AG04449 (cell line): ENCODE data around the gene ERICH6B.

Experiments used
- CTCF ChIA-PET: fragments of 350-600 bp; formaldehyde crosslinking; extraction: SDS; loops from one replicate; lab custom pipeline; 2021; ENCODE audit warnings: antibody characterized with exemption; lab: Yijun Ruan, JAX
- POLR2A ChIA-PET: fragments of 400-600, 350-600 bp; formaldehyde crosslinking; extraction: SDS; loops from one replicate; lab custom pipeline; 2020; ENCODE audit warnings: antibody characterized with exemption, inconsistent platforms; lab: Yijun Ruan, JAX
- DNase-seq: peaks from one replicate; pipeline ENCODE4 v3.0.0-alpha.2; 2010; ENCODE audit warnings: low read depth, low spot score
- H3K4me3 ChIP-seq: 2 replicates; pipeline ENCODE4 v1.5.1; 2011; ENCODE audit warnings: low read depth, mild to moderate bottlenecking, control low read depth, low read length
- TF ChIP-seq, protein P1 (sequence below): IDR thresholded peaks from one replicate; pipeline ENCODE4 v1.5.1; 2011; ENCODE audit warnings: mild to moderate bottlenecking, moderate library complexity, low read length, control low read depth, inconsistent platforms; ENCODE audit not compliant: insufficient read depth; ENCODE audit errors: missing control alignments

Gene ERICH6B

DNA sequence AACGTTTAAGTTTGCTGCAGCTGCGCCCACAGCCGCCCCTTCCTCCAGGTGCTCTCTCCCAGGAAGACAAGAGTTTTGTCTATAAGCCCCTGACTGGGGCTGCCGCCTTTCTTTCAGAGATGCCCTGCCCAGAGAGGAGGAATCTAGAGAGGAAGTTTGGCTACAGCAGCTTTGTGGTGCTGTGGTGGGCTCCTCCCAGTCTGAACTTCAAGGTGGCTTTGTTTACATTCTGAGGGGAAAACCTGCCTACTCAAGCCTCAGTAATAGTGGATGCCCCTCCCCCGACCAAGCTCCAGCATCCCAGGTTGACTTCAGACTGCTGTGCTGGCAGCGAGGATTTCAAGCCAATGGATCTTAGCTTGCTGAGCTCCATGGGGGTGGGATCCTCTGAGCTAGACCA, 6.4 kb upstream of the ERICH6B start:
- POLR2A ChIA-PET = no interaction called here
- CTCF ChIA-PET = interaction anchor here (0.7 to 4.8 kb wide), 6 partner anchors 9 to 505 kb away, joined by 3 to 35 read pairs (median 17); no protein-coding TSS in a partner anchor
- TF ChIP-seq, protein P1, sequence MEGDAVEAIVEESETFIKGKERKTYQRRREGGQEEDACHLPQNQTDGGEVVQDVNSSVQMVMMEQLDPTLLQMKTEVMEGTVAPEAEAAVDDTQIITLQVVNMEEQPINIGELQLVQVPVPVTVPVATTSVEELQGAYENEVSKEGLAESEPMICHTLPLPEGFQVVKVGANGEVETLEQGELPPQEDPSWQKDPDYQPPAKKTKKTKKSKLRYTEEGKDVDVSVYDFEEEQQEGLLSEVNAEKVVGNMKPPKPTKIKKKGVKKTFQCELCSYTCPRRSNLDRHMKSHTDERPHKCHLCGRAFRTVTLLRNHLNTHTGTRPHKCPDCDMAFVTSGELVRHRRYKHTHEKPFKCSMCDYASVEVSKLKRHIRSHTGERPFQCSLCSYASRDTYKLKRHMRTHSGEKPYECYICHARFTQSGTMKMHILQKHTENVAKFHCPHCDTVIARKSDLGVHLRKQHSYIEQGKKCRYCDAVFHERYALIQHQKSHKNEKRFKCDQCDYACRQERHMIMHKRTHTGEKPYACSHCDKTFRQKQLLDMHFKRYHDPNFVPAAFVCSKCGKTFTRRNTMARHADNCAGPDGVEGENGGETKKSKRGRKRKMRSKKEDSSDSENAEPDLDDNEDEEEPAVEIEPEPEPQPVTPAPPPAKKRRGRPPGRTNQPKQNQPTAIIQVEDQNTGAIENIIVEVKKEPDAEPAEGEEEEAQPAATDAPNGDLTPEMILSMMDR = no peak
- H3K4me3 ChIP-seq = no peak overlapping the region
- no peak for DNase-seq

DNA sequence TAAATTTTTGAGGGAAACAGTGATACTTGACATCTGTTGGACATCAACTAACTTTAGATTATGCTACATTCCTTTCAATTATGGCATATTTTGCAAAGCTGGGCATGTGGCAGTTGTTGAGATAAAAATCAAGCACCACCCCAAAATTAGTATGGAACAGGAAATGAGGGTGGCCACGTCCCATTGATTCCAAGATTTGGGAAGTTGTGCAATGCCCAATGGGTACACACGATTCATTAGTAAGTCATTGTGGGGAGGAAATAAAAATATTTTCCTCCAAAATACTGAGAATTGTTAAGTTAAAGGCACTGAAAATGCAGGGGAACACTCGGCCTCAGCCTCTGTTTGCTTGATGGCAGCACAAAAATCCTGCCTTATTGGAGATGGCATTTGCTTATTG, 7.6 kb downstream of the ERICH6B start:
- ChIA-PET POLR2A (no interaction called here), CTCF (no interaction called here)
- no peak for DNase-seq
- TF ChIP-seq, protein P1 = no peak
- no peak overlapping the region for H3K4me3 ChIP-seq

GRCh38 chr13:45604892-45605291, 10.6 kb downstream of the ERICH6B start:
- ChIA-PET POLR2A (no interaction called here), CTCF (interaction anchor here (1.7 kb wide), 1 partner anchor 19 kb away, joined by 5 read pairs; no protein-coding TSS in a partner anchor)
- TF ChIP-seq, protein P1 = no peak
- no peak overlapping the region for H3K4me3 ChIP-seq
- no peak for DNase-seq

DNA sequence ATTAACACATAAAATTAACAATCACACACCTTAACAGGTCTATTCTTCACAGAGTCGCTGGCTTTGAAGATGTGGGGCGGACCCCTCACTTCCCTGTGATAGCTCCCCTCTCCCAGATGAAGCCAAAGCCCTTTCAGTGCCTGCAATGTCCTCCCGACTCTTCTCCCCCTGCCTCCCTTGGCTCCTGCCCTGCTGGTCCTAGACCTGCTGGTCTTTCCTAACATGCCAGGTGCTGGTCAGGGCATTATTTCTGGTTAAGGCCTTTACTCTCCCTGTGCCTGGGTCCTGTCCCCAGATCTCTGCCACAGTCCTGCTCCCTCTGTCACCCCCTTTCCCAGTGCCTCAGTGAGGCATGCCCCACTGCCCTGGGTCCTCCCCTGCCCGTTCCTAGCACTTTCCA, 12.2 kb downstream of the ERICH6B start:
- POLR2A ChIA-PET = no interaction called here
- CTCF ChIA-PET = no interaction called here
- TF ChIP-seq, protein P1 = no peak
- DNase-seq = no peak
- no peak overlapping the region for H3K4me3 ChIP-seq

GRCh38 chr13:45602183-45603170, 13.1 kb downstream of the ERICH6B start:
- CTCF ChIA-PET = no interaction called here
- H3K4me3 ChIP-seq = no peak overlapping the region
- no peak for DNase-seq
- POLR2A ChIA-PET = no interaction called here
- TF ChIP-seq, protein P1 = no peak

GRCh38 chr13:45601680-45602079, 13.9 kb downstream of the ERICH6B start:
- ChIA-PET CTCF (no interaction called here), POLR2A (no interaction called here)
- TF ChIP-seq, protein P1 = no peak
- no peak overlapping the region for H3K4me3 ChIP-seq
- DNase-seq = no peak
